ENCODE data around the gene PRELP.

GRCh38 chr1:203464743-203465142 is 10.9 kb upstream of the PRELP start:
- TF ChIP-seq CTCF (IDR thresholded peaks at IDR 0.05): no peak
- no peak for TF ChIP-seq EZH2 (IDR thresholded peaks at IDR 0.05; ENCODE audit: borderline replicate concordance, insufficient read depth, low read depth, low read length, poor library complexity, severe bottlenecking)

Data from B cell (primary cell).